ENCODE results near the gene COX7B2. TPM values are rescaled to one million over a fixed set of nuclear protein-coding genes. Genes with fewer than 3 reads are reported as not detected.

The COX7B2 gene
- total and polyA plus RNA-seq, 2 donors (not counting 1 experiment from before 2014, with no cell fraction given): not detected

DNA sequence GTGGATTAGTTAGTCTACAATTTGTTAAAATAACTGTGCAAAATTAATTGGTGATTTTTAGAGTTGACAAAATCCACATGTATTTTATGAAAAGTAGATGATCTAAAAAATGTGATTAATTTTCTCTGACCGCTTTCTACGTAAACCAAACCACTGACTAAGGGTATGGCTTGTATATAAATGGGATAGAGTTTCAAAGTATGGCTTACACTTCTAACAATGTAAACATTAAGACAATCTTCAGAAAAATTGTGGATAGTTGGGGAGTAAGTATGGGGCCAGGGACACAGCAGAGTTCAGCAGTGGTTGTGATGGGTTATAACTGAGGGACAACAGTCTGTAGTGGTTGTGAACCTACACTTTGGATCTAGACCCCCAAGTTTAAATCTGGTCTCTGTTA is 44.5 kb upstream of the COX7B2 start:
- no peak overlapping the region for H3K9ac ChIP-seq (ENCODE audit: low read length)
- TF ChIP-seq, protein P1, sequence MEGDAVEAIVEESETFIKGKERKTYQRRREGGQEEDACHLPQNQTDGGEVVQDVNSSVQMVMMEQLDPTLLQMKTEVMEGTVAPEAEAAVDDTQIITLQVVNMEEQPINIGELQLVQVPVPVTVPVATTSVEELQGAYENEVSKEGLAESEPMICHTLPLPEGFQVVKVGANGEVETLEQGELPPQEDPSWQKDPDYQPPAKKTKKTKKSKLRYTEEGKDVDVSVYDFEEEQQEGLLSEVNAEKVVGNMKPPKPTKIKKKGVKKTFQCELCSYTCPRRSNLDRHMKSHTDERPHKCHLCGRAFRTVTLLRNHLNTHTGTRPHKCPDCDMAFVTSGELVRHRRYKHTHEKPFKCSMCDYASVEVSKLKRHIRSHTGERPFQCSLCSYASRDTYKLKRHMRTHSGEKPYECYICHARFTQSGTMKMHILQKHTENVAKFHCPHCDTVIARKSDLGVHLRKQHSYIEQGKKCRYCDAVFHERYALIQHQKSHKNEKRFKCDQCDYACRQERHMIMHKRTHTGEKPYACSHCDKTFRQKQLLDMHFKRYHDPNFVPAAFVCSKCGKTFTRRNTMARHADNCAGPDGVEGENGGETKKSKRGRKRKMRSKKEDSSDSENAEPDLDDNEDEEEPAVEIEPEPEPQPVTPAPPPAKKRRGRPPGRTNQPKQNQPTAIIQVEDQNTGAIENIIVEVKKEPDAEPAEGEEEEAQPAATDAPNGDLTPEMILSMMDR (IDR thresholded peaks at IDR 0.05): no peak
- no peak for TF ChIP-seq EZH2 (IDR thresholded peaks at IDR 0.05; ENCODE audit: borderline replicate concordance, insufficient read depth, low read depth, low read length, poor library complexity, severe bottlenecking)
- no peak for ATAC-seq (ENCODE audit: low read depth)
- H3K27me3 ChIP-seq (replicated peaks in 1 of 4; ENCODE audit: control extremely low read depth in 1 of 4, control insufficient read depth in 3 of 4, insufficient read depth in 4 of 4, low read length in 3 of 4): no peaks in the 10 kb centered on the region
- Mint-ChIP-seq H3K27ac (no peak overlapping the region), H3K27me3 (no peaks in the 10 kb centered on the region), H3K4me1 (no peaks in the 10 kb centered on the region), H3K4me3 (no peak overlapping the region), H3K9me3 (ENCODE audit: insufficient read depth) (no peaks in the 10 kb centered on the region)
- intact Hi-C loops (cut with micrococcal nuclease): no loop called here
- ChIA-PET POLR2A (no interaction called here), CTCF (no interaction called here)
- H3K79me2 ChIP-seq (ENCODE audit: control insufficient read depth, insufficient read depth, low read length): no peaks in the 10 kb centered on the region
- WGBS (ENCODE audit: insufficient coverage): no CpG with 5 or more reads among the region's 2 CpGs
- no peak for DNase-seq
- H3K9me3 ChIP-seq (ENCODE audit: control extremely low read depth in 1 of 3, control insufficient read depth in 2 of 3, insufficient read depth in 1 of 3, low read length in 2 of 3): no peaks in the 10 kb centered on the region
- H4K20me1 ChIP-seq (ENCODE audit: control insufficient read depth, insufficient read depth, low read length, poor library complexity, severe bottlenecking): no peaks in the 10 kb centered on the region
- H3K27ac ChIP-seq (ENCODE audit: low read length in 2 of 2): no peak overlapping the region
- no peaks in the 10 kb centered on the region for H3K36me3 ChIP-seq (replicated peaks in 1 of 2; ENCODE audit: control extremely low read depth in 1 of 2, control insufficient read depth in 1 of 2, extremely low read depth in 1 of 2, insufficient read depth in 2 of 2, low read length in 1 of 2)
- no peaks in the 10 kb centered on the region for H3K4me1 ChIP-seq (ENCODE audit: control insufficient read depth in 2 of 2, insufficient read depth in 2 of 2, low read length in 2 of 2)
- H3K4me3 ChIP-seq (ENCODE audit: control extremely low read depth in 1 of 5, extremely low read depth in 1 of 5, insufficient read depth in 1 of 5, low read depth in 2 of 5, low read length in 4 of 5): no peak overlapping the region
- H3K4me2 ChIP-seq (replicated peaks; ENCODE audit: low read depth, low read length, poor library complexity, severe bottlenecking): no peak overlapping the region
- no peak overlapping the region for H2AFZ ChIP-seq (ENCODE audit: insufficient read depth, low read depth, low read length, poor library complexity, severe bottlenecking)

DNA sequence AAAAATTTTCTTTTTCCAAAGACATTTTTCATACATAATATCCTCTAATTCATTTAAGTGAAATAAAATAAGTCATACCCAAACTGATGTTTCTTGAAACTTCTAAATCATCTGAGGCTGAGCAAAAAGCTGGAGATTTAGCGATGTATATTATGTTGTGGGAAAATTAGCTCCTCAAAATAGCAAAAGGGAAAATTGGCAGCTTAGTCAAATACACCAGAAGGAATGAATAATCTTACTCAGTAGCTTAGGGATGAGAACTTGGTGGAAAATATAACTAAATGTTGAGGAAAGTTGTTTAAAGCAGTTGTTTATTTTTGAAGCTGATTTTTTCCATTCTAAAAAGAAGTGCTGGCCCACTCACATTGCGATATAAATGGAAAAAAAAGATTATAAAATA is 43.4 kb upstream of the COX7B2 start:
- Mint-ChIP-seq H3K27ac (no peak overlapping the region), H3K27me3 (no peaks in the 10 kb centered on the region), H3K9me3 (ENCODE audit: insufficient read depth) (no peaks in the 10 kb centered on the region), H3K4me3 (no peak overlapping the region), H3K4me1 (no peaks in the 10 kb centered on the region)
- Histone ChIP-seq H4K20me1 (ENCODE audit: control insufficient read depth, insufficient read depth, low read length, poor library complexity, severe bottlenecking) (no peaks in the 10 kb centered on the region), H3K27ac (ENCODE audit: low read length in 2 of 2) (no peak overlapping the region), H3K27me3 (replicated peaks in 1 of 4; ENCODE audit: control extremely low read depth in 1 of 4, control insufficient read depth in 3 of 4, insufficient read depth in 4 of 4, low read length in 3 of 4) (no peaks in the 10 kb centered on the region), H3K4me2 (replicated peaks; ENCODE audit: low read depth, low read length, poor library complexity, severe bottlenecking) (no peak overlapping the region), H3K9ac (ENCODE audit: low read length) (no peak overlapping the region), H3K4me3 (ENCODE audit: control extremely low read depth in 1 of 5, extremely low read depth in 1 of 5, insufficient read depth in 1 of 5, low read depth in 2 of 5, low read length in 4 of 5) (no peak overlapping the region), H2AFZ (ENCODE audit: insufficient read depth, low read depth, low read length, poor library complexity, severe bottlenecking) (no peak overlapping the region), H3K79me2 (ENCODE audit: control insufficient read depth, insufficient read depth, low read length) (no peaks in the 10 kb centered on the region), H3K9me3 (ENCODE audit: control extremely low read depth in 1 of 3, control insufficient read depth in 2 of 3, insufficient read depth in 1 of 3, low read length in 2 of 3) (no peaks in the 10 kb centered on the region), H3K4me1 (ENCODE audit: control insufficient read depth in 2 of 2, insufficient read depth in 2 of 2, low read length in 2 of 2) (no peaks in the 10 kb centered on the region), H3K36me3 (replicated peaks in 1 of 2; ENCODE audit: control extremely low read depth in 1 of 2, control insufficient read depth in 1 of 2, extremely low read depth in 1 of 2, insufficient read depth in 2 of 2, low read length in 1 of 2) (no peaks in the 10 kb centered on the region)
- ChIA-PET POLR2A (no interaction called here), CTCF (interaction anchor here (1.4 kb wide), 1 partner anchor 29 kb away, joined by 3 read pairs; no protein-coding TSS in a partner anchor)
- ATAC-seq (ENCODE audit: low read depth): no peak
- WGBS (ENCODE audit: insufficient coverage): no CpG with 5 or more reads among the region's 2 CpGs
- DNase-seq: no peak
- TF ChIP-seq, protein P1 (IDR thresholded peaks at IDR 0.05): no peak
- no peak for TF ChIP-seq EZH2 (IDR thresholded peaks at IDR 0.05; ENCODE audit: borderline replicate concordance, insufficient read depth, low read depth, low read length, poor library complexity, severe bottlenecking)
- intact Hi-C loops (cut with micrococcal nuclease): no loop called here

Data from B cell (primary cell).